ENCODE measurements around the gene PAMR1. TPM values are rescaled to one million over a fixed set of nuclear protein-coding genes. Genes with fewer than 3 reads are reported as not detected.

PAMR1 gene
- total RNA-seq, 1 donor = 49.9 TPM

GRCh38 chr11:35511666-35512065 is 13.8 kb downstream of the PAMR1 start:
- Histone ChIP-seq H3K36me3 (ENCODE audit: insufficient read depth, low read length) (peaks cover 4% of the 10 kb centered on the region), H3K27ac (ENCODE audit: low read depth, low read length) (peak overlapping the region; percentile 29), H3K4me2 (ENCODE audit: insufficient read depth, low read length) (no peak overlapping the region), H3K9me3 (ENCODE audit: low read depth, low read length) (no peaks in the 10 kb centered on the region), H2AFZ (ENCODE audit: low read length) (no peak overlapping the region), H3K27me3 (ENCODE audit: insufficient read depth, low read length) (no peaks in the 10 kb centered on the region), H3K4me1 (ENCODE audit: insufficient read depth, low read length) (peaks cover 31% of the 10 kb centered on the region), H3K4me3 (ENCODE audit: insufficient read depth, low read length) (no peak overlapping the region), H3K79me2 (ENCODE audit: insufficient read depth, low read length) (peaks cover 15% of the 10 kb centered on the region), H4K20me1 (ENCODE audit: insufficient read depth, low read length) (no peaks in the 10 kb centered on the region)
- TF ChIP-seq, protein P1, sequence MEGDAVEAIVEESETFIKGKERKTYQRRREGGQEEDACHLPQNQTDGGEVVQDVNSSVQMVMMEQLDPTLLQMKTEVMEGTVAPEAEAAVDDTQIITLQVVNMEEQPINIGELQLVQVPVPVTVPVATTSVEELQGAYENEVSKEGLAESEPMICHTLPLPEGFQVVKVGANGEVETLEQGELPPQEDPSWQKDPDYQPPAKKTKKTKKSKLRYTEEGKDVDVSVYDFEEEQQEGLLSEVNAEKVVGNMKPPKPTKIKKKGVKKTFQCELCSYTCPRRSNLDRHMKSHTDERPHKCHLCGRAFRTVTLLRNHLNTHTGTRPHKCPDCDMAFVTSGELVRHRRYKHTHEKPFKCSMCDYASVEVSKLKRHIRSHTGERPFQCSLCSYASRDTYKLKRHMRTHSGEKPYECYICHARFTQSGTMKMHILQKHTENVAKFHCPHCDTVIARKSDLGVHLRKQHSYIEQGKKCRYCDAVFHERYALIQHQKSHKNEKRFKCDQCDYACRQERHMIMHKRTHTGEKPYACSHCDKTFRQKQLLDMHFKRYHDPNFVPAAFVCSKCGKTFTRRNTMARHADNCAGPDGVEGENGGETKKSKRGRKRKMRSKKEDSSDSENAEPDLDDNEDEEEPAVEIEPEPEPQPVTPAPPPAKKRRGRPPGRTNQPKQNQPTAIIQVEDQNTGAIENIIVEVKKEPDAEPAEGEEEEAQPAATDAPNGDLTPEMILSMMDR (IDR thresholded peaks at IDR 0.05; ENCODE audit: extremely low read depth, low read depth, low read length) = no peak
- peak; percentile 85 for DNase-seq (ENCODE audit: insufficient read length, low spot score, missing footprints)

DNA sequence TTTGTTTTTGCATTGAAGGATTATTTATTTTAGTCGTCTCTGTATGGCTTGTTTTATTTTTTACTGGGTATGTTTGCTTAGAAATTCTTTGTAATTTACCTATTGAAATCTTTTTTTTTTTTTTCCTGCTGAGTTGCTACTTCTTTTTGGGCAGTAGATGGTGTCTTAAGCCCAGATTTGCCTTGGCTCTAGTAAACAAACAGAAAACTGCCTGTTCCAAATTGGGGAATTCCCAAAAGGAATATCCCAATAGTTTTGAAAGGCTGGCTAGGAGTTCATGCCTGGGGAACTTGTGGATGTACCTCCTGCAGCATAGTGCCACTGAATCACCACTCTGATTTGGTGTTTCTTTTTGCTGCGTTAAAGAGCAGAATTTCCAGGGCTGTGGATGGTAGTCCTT is 17.7 kb downstream of the PAMR1 start:
- DNase-seq (ENCODE audit: insufficient read length, low spot score, missing footprints) = no peak
- Histone ChIP-seq H3K4me1 (ENCODE audit: insufficient read depth, low read length) (peaks cover 18% of the 10 kb centered on the region), H3K27me3 (ENCODE audit: insufficient read depth, low read length) (no peaks in the 10 kb centered on the region), H3K36me3 (ENCODE audit: insufficient read depth, low read length) (peaks cover 4% of the 10 kb centered on the region), H4K20me1 (ENCODE audit: insufficient read depth, low read length) (no peaks in the 10 kb centered on the region), H3K79me2 (ENCODE audit: insufficient read depth, low read length) (peaks cover 2% of the 10 kb centered on the region), H3K27ac (ENCODE audit: low read depth, low read length) (no peak overlapping the region), H3K9me3 (ENCODE audit: low read depth, low read length) (no peaks in the 10 kb centered on the region), H3K4me2 (ENCODE audit: insufficient read depth, low read length) (no peak overlapping the region), H3K4me3 (ENCODE audit: insufficient read depth, low read length) (no peak overlapping the region), H2AFZ (ENCODE audit: low read length) (no peak overlapping the region)
- TF ChIP-seq, protein P1 (IDR thresholded peaks at IDR 0.05; ENCODE audit: extremely low read depth, low read depth, low read length) = no peak

GRCh38 chr11:35501776-35502175 is 23.6 kb downstream of the PAMR1 start:
- no peak overlapping the region for H2AFZ ChIP-seq (ENCODE audit: low read length)
- no peak overlapping the region for H3K4me3 ChIP-seq (ENCODE audit: insufficient read depth, low read length)
- no peaks in the 10 kb centered on the region for H3K9me3 ChIP-seq (ENCODE audit: low read depth, low read length)
- no peaks in the 10 kb centered on the region for H3K4me1 ChIP-seq (ENCODE audit: insufficient read depth, low read length)
- no peaks in the 10 kb centered on the region for H3K36me3 ChIP-seq (ENCODE audit: insufficient read depth, low read length)
- no peaks in the 10 kb centered on the region for H3K79me2 ChIP-seq (ENCODE audit: insufficient read depth, low read length)
- DNase-seq (ENCODE audit: insufficient read length, low spot score, missing footprints) = no peak
- H3K27me3 ChIP-seq (ENCODE audit: insufficient read depth, low read length) = no peaks in the 10 kb centered on the region
- TF ChIP-seq, protein P1 (IDR thresholded peaks at IDR 0.05; ENCODE audit: extremely low read depth, low read depth, low read length) = no peak
- no peak overlapping the region for H3K27ac ChIP-seq (ENCODE audit: low read depth, low read length)
- H3K4me2 ChIP-seq (ENCODE audit: insufficient read depth, low read length) = no peak overlapping the region
- H4K20me1 ChIP-seq (ENCODE audit: insufficient read depth, low read length) = no peaks in the 10 kb centered on the region

DNA sequence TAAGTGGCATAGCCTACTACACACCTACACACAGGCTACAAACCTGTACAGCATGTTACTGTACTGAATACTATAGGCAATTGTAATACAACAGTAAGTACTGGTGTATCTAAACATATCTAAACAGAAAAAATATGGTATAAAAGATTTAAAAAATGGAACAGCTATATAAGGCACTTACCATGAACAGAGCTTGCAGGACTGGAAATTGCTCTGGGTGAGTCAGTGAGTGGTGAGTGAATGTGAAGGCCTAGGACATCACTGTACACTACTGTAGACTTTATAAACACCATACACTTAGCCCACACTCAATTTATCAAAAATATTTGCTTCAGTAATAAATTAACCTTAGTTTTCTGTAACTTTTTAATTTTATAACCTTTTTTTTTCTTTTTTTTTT is 24.7 kb downstream of the PAMR1 start:
- H3K27ac ChIP-seq (ENCODE audit: low read depth, low read length) = no peak overlapping the region
- no peak overlapping the region for H3K4me2 ChIP-seq (ENCODE audit: insufficient read depth, low read length)
- H2AFZ ChIP-seq (ENCODE audit: low read length) = no peak overlapping the region
- H3K36me3 ChIP-seq (ENCODE audit: insufficient read depth, low read length) = no peaks in the 10 kb centered on the region
- TF ChIP-seq, protein P1 (IDR thresholded peaks at IDR 0.05; ENCODE audit: extremely low read depth, low read depth, low read length) = no peak
- H3K9me3 ChIP-seq (ENCODE audit: low read depth, low read length) = no peaks in the 10 kb centered on the region
- no peaks in the 10 kb centered on the region for H3K27me3 ChIP-seq (ENCODE audit: insufficient read depth, low read length)
- H4K20me1 ChIP-seq (ENCODE audit: insufficient read depth, low read length) = no peaks in the 10 kb centered on the region
- no peaks in the 10 kb centered on the region for H3K79me2 ChIP-seq (ENCODE audit: insufficient read depth, low read length)
- no peak for DNase-seq (ENCODE audit: insufficient read length, low spot score, missing footprints)
- no peak overlapping the region for H3K4me3 ChIP-seq (ENCODE audit: insufficient read depth, low read length)
- H3K4me1 ChIP-seq (ENCODE audit: insufficient read depth, low read length) = no peaks in the 10 kb centered on the region
